ENCODE results near the gene SLC35C1. TPM values are rescaled to one million over a fixed set of nuclear protein-coding genes. Genes with fewer than 3 reads are reported as not detected.
A peak's percentile ranks its signal among the peaks of the same experiment; 100 is the strongest.
"Not testable (repeated sequence)": the region's sequence is repeated elsewhere in the genome, so short reads cannot be mapped to it uniquely, and the experiment has no call there.

SLC35C1 gene
- total RNA-seq, 1 donor from 2014 or later = 6.7 TPM

DNA sequence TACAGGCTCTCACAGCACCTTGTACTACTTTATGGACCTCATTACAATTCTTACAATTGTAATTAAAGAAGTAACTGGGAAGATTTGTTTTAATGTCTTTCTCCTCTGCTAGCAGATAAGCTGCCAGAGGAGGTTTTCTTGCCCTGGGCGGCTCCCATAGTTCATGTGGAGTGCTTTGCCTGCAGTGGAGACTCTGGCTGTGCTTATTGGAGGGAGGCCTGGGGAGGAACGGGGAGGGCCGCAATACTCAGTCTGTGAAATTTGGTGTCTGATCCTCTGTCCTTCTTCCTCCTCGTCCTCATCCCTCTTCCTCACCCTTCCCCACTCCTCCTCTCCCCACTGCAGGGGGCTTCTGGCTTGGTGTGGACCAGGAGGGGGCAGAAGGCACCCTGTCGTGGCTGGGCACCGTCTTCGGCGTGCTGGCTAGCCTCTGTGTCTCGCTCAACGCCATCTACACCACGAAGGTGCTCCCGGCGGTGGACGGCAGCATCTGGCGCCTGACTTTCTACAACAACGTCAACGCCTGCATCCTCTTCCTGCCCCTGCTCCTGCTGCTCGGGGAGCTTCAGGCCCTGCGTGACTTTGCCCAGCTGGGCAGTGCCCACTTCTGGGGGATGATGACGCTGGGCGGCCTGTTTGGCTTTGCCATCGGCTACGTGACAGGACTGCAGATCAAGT is 5.6 kb downstream of the SLC35C1 start:
- no peak for DNase-seq (ENCODE audit: low read depth, low spot score)

DNA sequence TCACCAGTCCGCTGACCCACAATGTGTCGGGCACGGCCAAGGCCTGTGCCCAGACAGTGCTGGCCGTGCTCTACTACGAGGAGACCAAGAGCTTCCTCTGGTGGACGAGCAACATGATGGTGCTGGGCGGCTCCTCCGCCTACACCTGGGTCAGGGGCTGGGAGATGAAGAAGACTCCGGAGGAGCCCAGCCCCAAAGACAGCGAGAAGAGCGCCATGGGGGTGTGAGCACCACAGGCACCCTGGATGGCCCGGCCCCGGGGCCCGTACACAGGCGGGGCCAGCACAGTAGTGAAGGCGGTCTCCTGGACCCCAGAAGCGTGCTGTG is 6.1 kb downstream of the SLC35C1 start:
- DNase-seq (ENCODE audit: low read depth, low spot score) = no peak

DNA sequence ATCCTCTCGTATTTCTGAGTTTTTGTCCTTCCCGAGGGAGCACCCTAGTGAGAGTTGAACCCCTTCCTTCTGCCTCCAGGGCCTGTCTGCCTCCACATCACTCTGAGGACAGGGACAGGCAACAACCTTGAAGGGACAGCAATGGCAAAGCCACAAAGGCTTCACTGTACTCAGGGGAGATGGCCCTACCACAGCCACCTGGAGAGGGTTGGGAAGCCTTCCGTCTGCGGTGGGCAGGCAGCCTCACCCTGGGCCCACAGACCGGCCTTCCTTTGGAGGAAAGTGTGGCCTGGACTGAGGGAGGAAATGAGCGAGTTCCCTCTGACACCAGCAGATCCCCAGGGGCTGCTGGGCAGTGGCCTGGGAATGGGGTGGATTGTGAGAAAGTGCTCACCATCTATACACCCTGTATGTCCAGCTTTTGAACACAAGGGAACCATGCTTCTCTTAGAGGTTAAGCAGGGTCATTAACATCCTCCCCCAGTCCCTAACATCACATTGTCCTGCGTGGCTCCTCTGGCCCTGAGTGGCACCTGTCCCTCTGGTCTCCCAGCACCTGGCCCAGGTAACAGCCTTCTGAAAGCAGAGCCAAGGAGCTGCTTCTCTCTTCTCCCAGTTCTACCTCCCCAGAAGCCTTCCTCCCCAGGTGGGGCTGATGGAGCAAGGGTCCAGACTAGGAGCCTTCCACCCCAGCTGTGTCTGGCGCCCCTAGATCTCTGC is 6.8 kb downstream of the SLC35C1 start:
- no peak for DNase-seq (ENCODE audit: low read depth, low spot score)

DNA sequence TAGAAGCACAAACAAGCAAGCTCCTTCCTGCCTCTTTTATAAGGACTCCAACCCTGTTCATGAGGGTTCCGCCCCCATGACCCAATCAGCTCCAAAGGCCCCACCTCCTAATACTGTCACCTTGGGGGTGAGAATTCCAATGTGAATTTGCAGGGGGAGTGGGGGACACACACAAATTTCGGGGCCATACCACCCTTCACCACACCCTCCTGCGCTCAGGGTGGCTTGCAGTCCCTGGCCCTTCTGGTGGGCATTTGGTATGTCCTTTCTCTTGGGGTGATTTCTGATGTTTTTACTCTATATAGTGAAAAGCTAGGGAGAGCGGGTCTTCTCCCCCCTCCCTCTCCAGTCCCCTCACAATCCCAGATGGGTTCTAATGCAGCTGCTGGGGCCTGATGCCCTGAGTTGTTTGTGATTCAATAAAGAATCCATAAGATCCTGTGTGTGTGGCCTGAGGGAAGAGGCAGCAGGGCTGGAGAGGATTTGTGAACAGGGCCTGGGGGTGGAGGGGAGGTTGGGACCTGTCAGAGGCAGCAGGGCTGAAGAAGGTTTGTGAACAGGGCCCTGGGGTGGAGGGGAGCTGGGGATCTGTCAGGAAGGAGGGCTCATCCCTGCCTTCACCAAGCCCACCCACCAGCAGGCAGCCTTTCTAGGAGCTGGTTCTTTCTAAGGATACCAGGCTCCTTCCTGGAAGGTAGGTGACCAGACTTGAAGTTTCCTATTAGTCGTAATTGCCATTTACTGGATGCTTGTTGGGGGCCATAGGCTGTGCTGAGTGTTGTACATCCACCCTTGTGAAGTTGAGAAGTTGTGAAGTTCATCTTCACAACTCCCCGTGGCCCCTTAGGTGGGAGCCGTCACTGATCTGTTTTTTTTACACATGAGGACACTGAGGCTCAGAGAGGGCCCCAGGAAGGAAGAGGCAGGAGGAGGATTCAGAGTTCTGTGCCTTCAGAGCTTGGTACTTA is 7.9 kb downstream of the SLC35C1 start:
- no peak for DNase-seq (ENCODE audit: low read depth, low spot score)

DNA sequence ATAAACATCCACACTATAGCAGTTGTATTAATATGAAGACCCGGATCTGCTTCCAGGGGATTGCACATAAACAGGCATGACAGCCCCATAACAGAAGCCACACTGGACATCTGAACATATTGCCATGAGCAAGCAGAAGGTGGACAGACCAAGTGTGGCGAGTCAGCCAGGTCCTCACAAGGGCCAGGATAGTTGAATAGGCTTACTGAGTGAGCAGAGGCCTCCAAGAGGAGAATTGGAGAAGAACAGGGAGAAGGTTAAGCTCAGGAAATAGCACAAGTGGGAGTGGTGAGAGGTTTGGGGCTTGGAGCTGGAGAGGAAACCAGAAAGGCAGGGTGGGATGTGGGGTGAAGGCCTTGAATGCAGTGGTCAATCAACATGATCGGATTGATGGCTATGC is 10.8 kb downstream of the SLC35C1 start:
- no peak for DNase-seq (ENCODE audit: low read depth, low spot score)

DNA sequence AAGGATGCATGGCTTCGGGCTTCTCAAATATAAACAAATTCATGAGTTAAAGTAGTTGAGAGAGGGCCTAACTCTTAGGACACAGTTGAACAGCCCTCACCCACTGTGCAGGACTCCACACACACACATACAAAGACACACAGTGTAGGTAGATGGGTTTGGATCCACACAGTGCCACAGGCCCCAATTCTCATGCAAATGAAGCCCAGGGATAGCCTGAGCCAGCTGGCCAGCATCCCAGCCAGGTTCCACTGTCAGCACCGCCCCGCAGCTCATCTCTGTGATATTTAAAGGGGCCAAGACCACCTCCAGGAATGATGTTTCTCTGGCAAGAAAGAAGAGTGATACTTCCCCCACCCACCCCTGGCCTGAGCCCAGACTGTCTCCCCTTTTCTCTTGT is 11.7 kb downstream of the SLC35C1 start:
- no peak for DNase-seq (ENCODE audit: low read depth, low spot score)

DNA sequence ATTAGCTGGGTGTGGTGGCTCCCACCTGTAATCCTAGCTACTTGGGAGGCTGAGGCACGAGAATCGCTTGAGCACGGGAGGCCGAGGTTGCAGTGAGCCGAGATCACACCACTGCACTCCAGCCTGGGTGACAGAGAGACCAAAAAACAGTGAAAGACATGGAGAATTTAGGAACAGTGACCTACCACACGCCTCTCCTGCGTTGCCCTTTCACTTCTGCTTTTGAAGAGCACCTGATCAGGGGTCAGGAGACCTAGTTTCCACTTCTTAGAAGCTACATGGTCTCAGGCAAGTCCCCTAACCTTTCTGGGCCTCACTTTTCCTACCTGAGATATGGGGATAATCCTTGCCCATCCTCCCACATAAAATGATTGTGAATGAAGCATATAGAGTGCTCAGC is 12.2 kb downstream of the SLC35C1 start:
- DNase-seq (ENCODE audit: low read depth, low spot score) = no peak

DNA sequence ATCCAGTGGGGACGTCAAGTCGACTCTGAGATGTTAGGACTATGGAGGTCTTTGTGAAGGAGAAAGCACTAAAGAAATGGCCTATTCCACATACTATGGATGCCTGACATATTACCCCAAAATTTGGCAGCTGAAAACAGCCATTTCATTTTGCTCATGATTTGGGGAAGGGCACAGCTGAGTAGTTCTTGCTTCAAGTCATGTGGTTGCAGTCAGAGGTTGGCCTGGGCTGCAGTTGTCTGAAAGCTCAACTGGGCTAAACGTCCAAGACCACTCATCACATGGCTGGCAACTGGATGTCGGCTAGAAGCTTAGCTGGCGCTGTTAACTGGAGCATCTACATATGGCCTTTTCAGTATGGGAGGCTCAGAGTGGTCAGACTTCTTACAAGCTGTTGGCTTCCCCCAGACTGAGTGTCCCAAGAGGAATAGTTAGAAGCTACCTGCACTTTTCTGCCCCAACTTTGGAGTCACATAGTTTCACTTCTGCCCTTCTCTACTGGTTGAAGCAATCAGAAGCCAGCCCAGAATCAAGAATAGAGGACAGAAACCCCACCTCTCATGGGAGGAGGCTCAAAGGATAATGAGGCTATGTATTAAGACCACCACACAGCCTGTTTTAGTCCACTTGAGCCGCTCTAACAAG is 14.1 kb downstream of the SLC35C1 start:
- no peak for DNase-seq (ENCODE audit: low read depth, low spot score)

DNA sequence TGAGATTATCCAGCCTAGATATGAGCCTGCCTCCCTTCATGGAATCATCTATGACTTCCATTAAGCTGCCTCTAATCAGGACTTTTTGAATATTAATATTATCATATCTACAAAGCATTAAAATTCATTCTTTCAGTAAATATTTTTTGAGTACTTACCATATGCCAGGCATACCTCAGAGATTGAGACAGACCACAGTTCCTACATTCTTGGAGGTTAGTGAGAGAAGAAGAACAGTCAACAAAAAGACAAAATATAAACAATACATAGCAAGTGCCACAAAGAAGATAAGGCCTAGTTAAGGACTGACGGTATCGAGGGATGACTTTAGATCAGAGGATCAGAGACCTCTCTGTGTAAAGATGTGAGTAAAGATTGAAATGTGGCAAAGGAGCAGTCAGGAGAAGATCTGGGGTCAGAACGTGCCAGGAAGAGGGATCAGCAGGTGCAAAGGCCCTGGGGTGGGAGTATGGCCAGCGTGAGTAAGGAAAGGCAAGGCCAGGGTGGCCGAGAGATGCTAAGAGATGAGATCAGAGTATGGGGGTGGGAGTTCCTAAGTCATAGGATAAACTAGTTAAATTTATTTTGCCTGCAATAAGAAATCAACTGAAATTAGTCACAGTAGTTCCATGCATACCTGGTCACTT is 15.4 kb downstream of the SLC35C1 start:
- no peak for DNase-seq (ENCODE audit: low read depth, low spot score)

DNA sequence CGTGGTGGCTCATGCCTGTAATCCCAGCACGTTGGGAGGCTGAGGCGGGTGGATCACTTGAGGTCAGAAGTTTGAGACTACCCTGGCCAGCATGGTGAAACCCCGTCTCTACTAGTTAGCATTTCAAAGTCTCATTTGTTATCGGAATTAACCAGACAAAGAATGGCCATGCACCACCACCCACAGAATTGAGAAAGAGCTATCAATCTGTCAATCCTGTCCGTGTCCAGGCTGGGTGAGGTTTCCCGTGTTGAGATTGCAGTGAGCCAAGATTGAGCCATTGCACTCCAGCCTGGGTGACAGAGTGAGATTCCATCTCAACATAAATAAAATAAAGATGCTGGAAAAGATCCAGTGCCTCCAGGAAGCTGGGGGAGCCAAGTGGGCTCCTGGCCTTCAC is 21.5 kb downstream of the SLC35C1 start:
- DNase-seq (ENCODE audit: low read depth, low spot score) = not testable (repeated sequence)

DNA sequence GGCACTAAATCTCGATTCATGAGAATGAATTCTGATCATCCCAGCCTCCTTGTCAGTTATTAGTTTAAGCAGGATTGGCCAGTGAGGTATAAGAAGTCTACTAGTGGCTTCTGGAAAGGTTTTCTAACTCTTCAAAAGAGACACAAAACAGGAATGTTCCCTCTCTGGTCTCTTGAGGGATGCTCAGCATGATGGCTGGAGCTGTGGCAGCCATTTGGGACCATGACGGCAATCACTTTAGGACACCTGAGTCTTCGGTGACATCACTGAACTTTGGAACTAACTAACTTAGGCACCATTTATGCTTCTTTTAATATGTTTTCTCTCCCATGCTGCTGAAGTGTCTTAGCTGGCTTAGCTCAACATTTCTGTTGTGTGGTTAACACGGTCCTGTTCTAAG is 22.2 kb downstream of the SLC35C1 start:
- no peak for DNase-seq (ENCODE audit: low read depth, low spot score)

DNA sequence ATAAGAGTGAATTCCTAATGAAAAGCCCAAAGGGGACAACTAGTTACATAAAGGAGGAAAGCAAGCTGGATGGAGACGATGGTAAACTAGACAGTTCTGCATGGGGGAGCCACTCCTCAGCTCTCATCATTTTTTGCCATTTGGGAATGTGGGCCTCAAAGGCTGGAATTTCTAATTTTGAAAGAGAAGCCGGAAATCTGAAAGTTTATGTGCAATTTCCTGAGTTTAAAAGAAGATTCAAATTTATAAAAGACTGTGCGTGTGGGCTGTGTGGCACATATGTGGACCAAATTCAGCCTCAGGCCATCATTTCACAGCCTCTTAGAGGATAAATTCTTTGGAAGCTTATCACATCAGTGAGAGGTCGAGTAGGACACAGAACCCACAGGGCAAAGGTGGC is 24.0 kb downstream of the SLC35C1 start:
- no peak for DNase-seq (ENCODE audit: low read depth, low spot score)

DNA sequence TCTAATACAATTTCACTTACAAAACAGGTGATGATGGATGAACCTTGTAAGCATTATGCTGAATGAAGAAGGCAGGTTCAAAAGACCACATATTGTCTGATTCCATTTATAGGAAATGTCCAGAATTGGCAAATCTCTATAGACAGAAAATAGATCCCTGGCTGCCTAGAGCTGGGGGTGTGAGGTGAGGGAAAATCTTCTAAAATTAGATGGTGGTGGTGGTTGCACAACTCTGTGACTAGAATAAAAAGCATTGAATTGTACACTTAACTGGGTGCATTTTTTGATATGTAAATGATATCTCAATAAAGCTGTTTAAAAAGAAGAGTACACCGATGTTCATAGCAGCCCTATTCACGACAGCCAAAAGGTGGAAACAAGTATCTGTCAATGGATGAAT is 25.6 kb downstream of the SLC35C1 start:
- DNase-seq (ENCODE audit: low read depth, low spot score) = no peak

DNA sequence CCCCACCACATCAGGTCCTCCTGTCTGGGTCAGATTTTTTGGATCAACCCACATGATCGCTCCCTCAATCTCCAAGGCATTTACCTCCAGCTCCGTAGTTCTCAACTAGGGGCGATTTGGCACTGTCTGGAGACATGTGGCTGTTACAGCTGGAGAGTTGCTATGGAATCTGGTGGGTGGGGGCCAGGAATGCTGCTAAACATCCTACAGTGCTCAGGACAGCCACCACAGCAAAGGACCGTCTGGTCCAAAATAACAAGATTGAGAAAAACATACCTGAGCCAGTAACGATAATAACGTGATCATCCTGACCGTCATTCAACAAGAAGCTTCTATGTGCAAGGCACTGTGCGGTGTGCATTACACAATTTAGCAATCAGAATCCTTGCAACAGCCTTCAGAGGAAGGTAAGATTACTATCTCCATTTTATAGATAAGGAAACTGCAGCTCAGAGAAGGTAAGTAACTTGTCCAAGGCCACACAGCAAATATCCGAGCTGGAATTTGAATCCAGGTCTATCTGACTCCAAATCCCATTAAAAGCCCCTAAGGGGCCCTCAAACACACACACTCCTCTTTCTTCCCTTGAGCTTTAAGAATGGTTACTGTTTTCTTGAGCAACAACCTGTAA is 28.0 kb downstream of the SLC35C1 start:
- DNase-seq (ENCODE audit: low read depth, low spot score) = no peak

DNA sequence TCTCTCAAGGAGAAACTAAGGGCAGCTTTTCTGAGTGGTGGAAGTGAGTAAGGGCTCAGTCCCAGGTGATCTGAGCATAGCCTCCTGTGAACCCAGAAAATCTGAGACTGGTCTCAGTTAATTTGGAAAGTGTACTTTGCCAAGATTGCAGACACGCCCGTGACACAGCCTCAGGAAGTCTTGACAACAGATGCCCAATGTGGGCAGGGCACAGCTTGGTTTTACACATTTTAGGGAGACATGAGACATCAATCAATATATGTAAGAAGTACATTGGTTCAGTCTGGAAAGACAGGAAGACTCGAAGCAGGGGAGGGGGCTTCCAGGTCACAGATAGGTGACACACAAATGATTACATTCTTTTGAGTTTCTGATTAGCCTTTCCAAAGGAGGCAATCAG is 28.8 kb downstream of the SLC35C1 start:
- no peak for DNase-seq (ENCODE audit: low read depth, low spot score)

DNA sequence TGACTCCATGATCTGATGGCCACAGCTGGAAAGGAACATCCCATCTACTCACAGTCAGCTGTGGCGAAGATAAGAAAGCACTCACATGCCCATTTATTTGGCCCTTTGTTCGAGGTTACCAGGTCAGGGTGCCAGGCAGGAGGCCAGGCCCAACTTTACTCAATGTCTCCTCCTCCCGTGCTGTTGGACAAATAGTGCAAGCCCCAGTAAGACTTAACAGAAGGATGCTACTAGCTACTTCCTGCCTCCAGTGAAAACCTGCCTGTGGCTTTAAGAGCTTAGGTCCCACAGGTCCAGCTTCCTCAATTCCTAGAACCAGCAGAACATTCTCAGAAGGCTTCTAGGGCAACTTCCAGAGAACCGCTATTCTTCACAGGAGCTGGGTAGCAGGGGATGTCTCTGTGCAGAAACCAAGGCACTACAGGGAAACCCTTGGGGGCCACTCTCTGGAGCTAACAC is 29.4 kb downstream of the SLC35C1 start:
- no peak for DNase-seq (ENCODE audit: low read depth, low spot score)

DNA sequence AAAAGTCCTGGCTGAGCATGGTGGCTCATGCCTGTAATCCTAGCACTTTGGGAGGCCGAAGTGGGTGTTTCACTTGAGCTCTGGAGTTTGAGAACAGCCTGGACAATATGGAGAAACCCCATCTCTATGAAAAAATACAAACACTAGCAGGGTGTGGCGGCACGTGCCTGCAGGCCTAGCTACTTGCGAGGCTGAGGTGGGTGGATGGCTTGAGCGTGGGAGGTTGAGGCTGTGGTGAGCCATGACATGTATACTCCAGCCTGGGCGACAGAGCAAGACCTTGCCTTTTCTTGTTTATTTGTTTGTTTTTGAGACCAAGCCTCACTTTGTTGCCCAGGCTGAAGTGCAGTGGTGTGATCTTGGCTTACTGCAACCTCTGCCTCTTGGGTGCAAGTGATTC is 34.3 kb downstream of the SLC35C1 start:
- no peak for DNase-seq (ENCODE audit: low read depth, low spot score)

DNA sequence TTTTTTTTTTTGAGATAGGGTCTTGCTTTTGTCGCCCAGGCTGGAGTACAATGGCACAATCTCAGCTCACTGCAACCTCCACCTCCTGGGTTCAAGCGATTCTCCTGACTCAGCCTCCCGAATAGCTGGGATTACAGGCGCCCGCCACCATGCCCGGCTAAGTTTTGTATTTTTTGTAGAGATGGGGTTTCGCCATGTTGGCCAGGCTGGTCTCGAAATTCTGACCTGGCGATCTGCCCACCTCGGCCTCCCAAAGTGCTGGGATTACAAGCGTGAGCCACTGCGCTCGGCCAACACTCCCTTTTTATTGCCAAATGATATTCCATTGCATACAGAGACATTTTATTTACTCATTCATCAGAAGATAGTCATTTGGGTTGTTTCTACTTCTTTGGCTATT is 35.3 kb downstream of the SLC35C1 start:
- DNase-seq (ENCODE audit: low read depth, low spot score) = not testable (repeated sequence)

DNA sequence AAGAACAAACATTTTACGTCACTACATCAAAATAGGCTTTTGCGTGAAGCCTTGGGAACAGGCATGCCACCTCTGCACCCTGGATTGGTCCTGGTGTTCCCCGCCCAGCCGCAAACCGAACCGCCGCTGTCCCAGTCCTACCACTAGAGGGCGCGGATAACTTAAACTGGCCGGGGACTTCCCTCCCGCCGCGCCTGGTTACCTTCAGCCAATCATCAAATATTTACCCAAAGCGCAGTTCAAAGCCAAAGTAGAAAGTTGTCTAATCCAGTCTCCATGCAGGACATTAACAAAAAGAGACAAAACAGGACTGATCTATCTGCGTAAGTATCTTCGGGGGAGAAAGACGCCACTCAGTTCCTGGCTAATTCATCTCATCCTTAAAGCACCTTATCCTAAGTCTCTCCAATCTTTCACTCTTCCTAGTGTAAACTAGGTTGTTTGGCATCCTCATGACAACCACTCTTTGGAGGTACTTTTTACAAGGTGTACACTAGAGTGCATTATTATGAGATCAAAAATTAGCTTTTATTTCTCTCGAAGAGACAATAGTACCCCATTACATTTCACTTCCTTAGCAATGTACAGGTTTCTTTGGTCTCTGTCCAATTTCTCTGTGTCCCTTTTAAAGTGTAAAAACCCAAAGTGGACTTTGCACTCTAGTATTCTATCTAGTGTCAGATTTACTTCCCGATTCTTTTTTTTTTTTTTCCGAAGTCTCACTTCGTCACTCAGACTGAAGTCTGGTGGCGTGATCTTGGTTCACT is 38.4 kb downstream of the SLC35C1 start:
- DNase-seq (ENCODE audit: low read depth, low spot score) = peak; percentile 56

Measured in pulmonary artery endothelial cell (primary cell).